HEK293T (cell line): ENCODE data around the gene MTMR10.

Source experiments
- CTCF ChIA-PET: fragments of 350-600 bp; formaldehyde crosslinking; extraction: SDS; loops from one replicate; lab custom pipeline; 2021; ENCODE audit warnings: antibody characterized with exemption, inconsistent platforms; lab: Yijun Ruan, JAX
- POLR2A ChIA-PET: fragments of 350-600 bp; formaldehyde crosslinking; extraction: SDS; loops from one replicate; lab custom pipeline; 2020; ENCODE audit warnings: antibody characterized with exemption, inconsistent platforms; lab: Yijun Ruan, JAX
- DNase-seq: peaks from one replicate; pipeline ENCODE4 v3.0.0; 2012; ENCODE audit warnings: mixed read lengths; ENCODE audit errors: extremely low spot score
- ARNT ChIP-seq: fragments of 450-650 bp; IDR thresholded peaks from 2 replicates; pipeline ENCODE4 v1.6.1; 2017; ENCODE audit warnings: mild to moderate bottlenecking
- BHLHE40 ChIP-seq: fragments of 450-650 bp; IDR thresholded peaks from 2 replicates; pipeline ENCODE4 v1.6.1; 2016; ENCODE audit warnings: mild to moderate bottlenecking, moderate library complexity, borderline replicate concordance
- CTBP1 ChIP-seq: fragments of 450-650 bp; IDR thresholded peaks from 2 replicates; pipeline ENCODE4 v1.6.1; 2016; ENCODE audit warnings: borderline replicate concordance
- ELF4 ChIP-seq: fragments of 450-650 bp; IDR thresholded peaks from 2 replicates; pipeline ENCODE4 v1.6.1; 2017; ENCODE audit warnings: antibody characterized with exemption
- FOXA1 ChIP-seq: fragments of 450-650 bp; IDR thresholded peaks from 2 replicates; pipeline ENCODE4 v1.6.1; 2016; ENCODE audit warnings: mild to moderate bottlenecking
- FOXK2 ChIP-seq: fragments of 450-650 bp; IDR thresholded peaks from 2 replicates; pipeline ENCODE4 v1.6.1; 2016; ENCODE audit warnings: mild to moderate bottlenecking
- FOXM1 ChIP-seq: fragments of 450-650 bp; IDR thresholded peaks from 2 replicates; pipeline ENCODE4 v1.6.1; 2017; ENCODE audit warnings: mild to moderate bottlenecking, borderline replicate concordance
- HDGF ChIP-seq: fragments of 450-650 bp; IDR thresholded peaks from 2 replicates; pipeline ENCODE4 v1.6.1; 2017; ENCODE audit warnings: antibody characterized with exemption, borderline replicate concordance
- L3MBTL2 ChIP-seq: fragments of 450-650 bp; conservative IDR thresholded peaks from 2 replicates; pipeline ENCODE4 v1.6.1; 2016; ENCODE audit warnings: mild to moderate bottlenecking
- LEF1 ChIP-seq: fragments of 450-650 bp; IDR thresholded peaks from 2 replicates; pipeline ENCODE4 v1.6.1; 2017; ENCODE audit warnings: mild to moderate bottlenecking, borderline replicate concordance
- NFRKB ChIP-seq: fragments of 450-650 bp; IDR thresholded peaks from 2 replicates; pipeline ENCODE4 v1.6.1; 2016; ENCODE audit warnings: mild to moderate bottlenecking, moderate library complexity
- PKNOX1 ChIP-seq: fragments of 450-650 bp; IDR thresholded peaks from 2 replicates; pipeline ENCODE4 v1.6.1; 2016
- SP1 ChIP-seq: fragments of 450-650 bp; IDR thresholded peaks from 2 replicates; pipeline ENCODE4 v1.6.1; 2017
- SUZ12 ChIP-seq: fragments of 450-650 bp; IDR thresholded peaks from 2 replicates; pipeline ENCODE4 v1.6.1; 2016; ENCODE audit warnings: mild to moderate bottlenecking
- TARDBP ChIP-seq: fragments of 450-650 bp; IDR thresholded peaks from 2 replicates; pipeline ENCODE4 v1.6.1; 2016
- ZNF384 ChIP-seq: fragments of 450-650 bp; IDR thresholded peaks from 2 replicates; pipeline ENCODE4 v1.6.1; 2016

MTMR10 gene

GRCh38 chr15:30991255-30992235 lies at the start of gene MTMR10:
Gene MTMR10 (minus strand): TSS chr15:30991628. CDS start chr15:30991506, 122 bp downstream.
- ChIA-PET POLR2A (interaction anchor here (0.5 to 2.1 kb wide), 8 partner anchors 8 to 132 kb away, joined by 3 to 7 read pairs (median 3); partner anchors contain the start of gene FAN1), CTCF (no interaction called here)
- TF ChIP-seq ARNT = no peak
- no peak for TF ChIP-seq LEF1
- no peak for TF ChIP-seq L3MBTL2
- no peak for TF ChIP-seq FOXK2
- TF ChIP-seq BHLHE40 = no peak
- TF ChIP-seq HDGF = no peak
- peak; percentile 74 for DNase-seq

GRCh38 chr15:31040611-31041010 lies 49.2 kb upstream of the MTMR10 start:
- CTCF ChIA-PET = no interaction called here
- POLR2A ChIA-PET = no interaction called here
- DNase-seq = no peak
- no peak for TF ChIP-seq FOXA1

- TF ChIP-seq TARDBP (no peak), PKNOX1 (no peak), ARNT (no peak), HDGF (no peak), LEF1 (no peak), NFRKB (no peak), ELF4 (no peak), SP1 (no peak), SUZ12 (no peak)
- ChIA-PET CTCF (no interaction called here), POLR2A (no interaction called here)
- DNase-seq = no peak
Observed at GRCh38 chr15:31039961-31040360, 48.5 kb upstream of the MTMR10 start.

GRCh38 chr15:31037731-31038477 lies 46.5 kb upstream of the MTMR10 start:
- TF ChIP-seq ARNT (no peak), FOXM1 (no peak), CTBP1 (no peak), FOXK2 (no peak), NFRKB (no peak)
- no peak for DNase-seq
- POLR2A ChIA-PET = no interaction called here
- CTCF ChIA-PET = no interaction called here

GRCh38 chr15:31036783-31037182 lies 45.4 kb upstream of the MTMR10 start:
- TF ChIP-seq FOXA1 = no peak
- no peak for TF ChIP-seq ARNT
- no peak for TF ChIP-seq TARDBP
- no peak for TF ChIP-seq FOXM1
- TF ChIP-seq PKNOX1 = no peak
- TF ChIP-seq SP1 = no peak
- no peak for TF ChIP-seq BHLHE40
- no peak for TF ChIP-seq HDGF
- TF ChIP-seq NFRKB = no peak
- no peak for TF ChIP-seq ZNF384
- TF ChIP-seq FOXK2 = no peak
- TF ChIP-seq CTBP1 = no peak
- TF ChIP-seq ELF4 = no peak
- TF ChIP-seq L3MBTL2 = no peak
- POLR2A ChIA-PET = no interaction called here
- DNase-seq = no peak
- CTCF ChIA-PET = no interaction called here

- ChIA-PET POLR2A (no interaction called here), CTCF (no interaction called here)
- no peak for DNase-seq
- TF ChIP-seq LEF1 = no peak
- no peak for TF ChIP-seq PKNOX1
- no peak for TF ChIP-seq ELF4
- TF ChIP-seq BHLHE40 = no peak
- TF ChIP-seq HDGF = no peak
- TF ChIP-seq ARNT = no peak
- no peak for TF ChIP-seq FOXK2
- no peak for TF ChIP-seq SUZ12
- TF ChIP-seq SP1 = no peak
- no peak for TF ChIP-seq TARDBP
- TF ChIP-seq L3MBTL2 = no peak
- no peak for TF ChIP-seq FOXA1
- no peak for TF ChIP-seq ZNF384
Observed at GRCh38 chr15:31035610-31036009, 44.2 kb upstream of the MTMR10 start.
